Hematopoietic multipotent progenitor cell (in vitro differentiated cells): Measurements from ENCODE around the gene SH2B2. TPM values are rescaled to one million over a fixed set of nuclear protein-coding genes. Genes with fewer than 3 reads are reported as not detected.

Experiments used
- DNase-seq, 3 donors: peaks; one replicate each; pipeline ENCODE4 v3.0.0-alpha.2; 2011 to 2015; ENCODE audit warnings: low read depth in 2 of 3, low spot score in 2 of 3
- total RNA-seq: library from RNA; depleted of rRNA; stranded (reverse); fragments of >200 nt; gene quantifications from one replicate; pipeline ENCODE4 v1.2.3, GENCODE V29; 2012

SH2B2 gene
- total RNA-seq: 6.2 TPM

GRCh38 chr7:102286237-102287110 lies at the start of gene SH2B2:
SH2B2 (plus strand) TSS chr7:102286868; CDS start chr7:102300551, 13,683 bp downstream.
- DNase-seq: peak; percentile 40 to 77 (median 75)

DNA sequence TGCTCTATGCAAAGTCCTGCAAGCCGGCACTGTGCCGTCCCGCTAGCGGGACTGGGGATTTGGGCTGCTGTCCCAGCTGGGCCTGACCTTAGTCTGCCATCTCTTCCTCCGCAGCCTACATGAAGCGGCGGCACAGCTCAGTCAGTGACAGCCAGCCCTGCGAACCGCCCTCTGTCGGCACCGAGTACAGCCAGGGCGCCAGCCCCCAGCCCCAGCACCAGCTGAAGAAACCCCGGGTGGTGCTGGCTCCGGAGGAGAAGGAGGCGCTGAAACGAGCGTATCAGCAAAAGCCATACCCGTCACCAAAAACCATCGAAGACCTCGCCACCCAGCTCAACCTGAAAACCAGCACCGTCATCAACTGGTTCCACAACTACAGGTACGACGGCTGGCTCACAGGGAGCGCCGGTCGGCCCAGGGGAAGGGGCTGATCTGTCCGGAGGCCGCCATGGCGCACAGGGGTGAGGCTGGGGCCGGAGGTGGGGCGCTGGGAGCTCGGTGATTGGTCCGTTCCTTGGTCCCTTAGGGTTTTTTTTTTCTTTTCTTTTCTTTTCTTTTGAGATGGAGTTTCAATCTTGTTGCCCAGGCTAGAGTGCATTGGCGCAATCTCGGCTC lies 47.4 kb upstream of the SH2B2 start:
- no peak for DNase-seq

DNA sequence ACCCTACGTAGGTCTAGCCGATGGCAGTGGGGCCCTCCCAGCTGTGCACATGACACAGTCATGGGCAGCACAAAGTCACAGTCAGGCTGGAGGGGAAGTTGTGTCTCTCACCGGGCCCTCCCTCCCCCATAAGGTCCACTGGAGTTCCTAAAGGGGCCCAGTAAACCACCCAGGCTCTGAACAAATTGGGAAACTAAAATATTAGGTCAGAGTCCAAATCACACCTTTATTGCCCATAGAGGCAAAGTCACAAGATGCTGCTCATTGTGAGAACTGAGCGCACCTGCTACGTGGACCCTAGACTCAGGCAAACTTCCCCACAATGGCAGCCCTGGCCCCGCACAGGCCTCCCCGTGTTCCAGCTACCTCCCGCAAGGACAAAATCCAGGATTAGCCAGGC lies 45.2 kb upstream of the SH2B2 start:
- no peak for DNase-seq

- DNase-seq: no peak
Observed at GRCh38 chr7:102244601-102245000, 42.1 kb upstream of the SH2B2 start.

DNA sequence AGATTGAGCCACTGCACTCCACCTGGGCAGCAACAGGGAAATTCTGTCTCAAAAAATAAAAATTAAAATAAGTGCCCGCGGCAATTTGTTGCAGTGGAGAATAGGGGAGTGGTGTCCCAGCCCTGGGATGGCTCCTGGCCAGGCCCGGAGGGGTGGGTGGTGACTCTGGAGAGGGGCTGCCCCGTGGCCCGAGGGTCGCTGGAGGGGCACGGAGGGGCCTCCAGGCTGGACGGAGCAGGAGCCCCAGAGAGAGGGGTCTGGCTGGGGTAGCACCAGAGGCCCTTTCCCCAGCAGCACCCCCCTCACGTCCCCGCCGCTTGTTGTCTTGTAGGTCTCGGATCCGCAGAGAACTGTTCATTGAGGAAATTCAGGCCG lies 38.6 kb upstream of the SH2B2 start:
- no peak for DNase-seq

GRCh38 chr7:102248456-102249395 lies 37.9 kb upstream of the SH2B2 start:
- no peak for DNase-seq

DNA sequence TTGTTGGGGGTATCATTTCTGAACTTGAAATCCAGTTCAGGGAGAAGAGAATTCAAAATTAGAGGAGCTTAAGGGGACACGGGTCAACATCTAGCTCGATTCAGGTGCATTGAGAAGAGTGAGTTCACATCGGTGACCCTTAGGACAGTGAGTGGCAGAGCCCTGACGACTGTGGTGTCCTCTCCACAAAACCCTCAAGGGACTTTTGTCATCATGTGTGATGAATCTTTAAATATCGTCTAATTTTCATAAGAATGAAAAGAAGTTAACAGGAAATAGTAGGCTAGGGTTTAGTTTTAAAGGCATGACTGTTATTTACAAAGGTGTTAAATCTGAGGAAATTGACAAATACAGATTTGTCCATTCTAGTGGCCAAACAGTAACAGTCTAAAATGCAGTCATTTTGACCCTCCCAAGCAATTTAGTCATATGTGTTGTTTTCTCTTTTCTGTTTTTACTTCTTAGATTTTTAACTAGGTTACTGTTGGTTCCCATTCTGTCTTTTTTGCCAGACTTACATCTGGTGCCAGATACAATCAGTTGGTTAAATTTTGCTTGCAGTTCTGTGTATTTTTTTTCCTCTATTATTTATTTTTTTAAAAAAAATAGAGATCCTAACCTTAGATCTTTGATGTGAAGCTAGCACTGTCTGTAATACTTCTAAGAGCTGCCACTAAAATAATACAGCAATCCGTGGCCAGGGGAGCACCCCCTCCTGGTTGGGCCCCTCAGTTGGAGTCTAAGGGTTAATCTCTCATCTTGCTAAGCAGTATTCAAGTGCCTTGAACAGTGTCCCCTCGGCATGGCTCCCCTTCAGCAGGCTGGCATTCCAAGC lies 34.9 kb upstream of the SH2B2 start:
- no peak for DNase-seq

- no peak for DNase-seq
Observed at GRCh38 chr7:102252366-102252982, 34.2 kb upstream of the SH2B2 start.

- no peak for DNase-seq
Observed at GRCh38 chr7:102253066-102253972, 33.3 kb upstream of the SH2B2 start.

DNA sequence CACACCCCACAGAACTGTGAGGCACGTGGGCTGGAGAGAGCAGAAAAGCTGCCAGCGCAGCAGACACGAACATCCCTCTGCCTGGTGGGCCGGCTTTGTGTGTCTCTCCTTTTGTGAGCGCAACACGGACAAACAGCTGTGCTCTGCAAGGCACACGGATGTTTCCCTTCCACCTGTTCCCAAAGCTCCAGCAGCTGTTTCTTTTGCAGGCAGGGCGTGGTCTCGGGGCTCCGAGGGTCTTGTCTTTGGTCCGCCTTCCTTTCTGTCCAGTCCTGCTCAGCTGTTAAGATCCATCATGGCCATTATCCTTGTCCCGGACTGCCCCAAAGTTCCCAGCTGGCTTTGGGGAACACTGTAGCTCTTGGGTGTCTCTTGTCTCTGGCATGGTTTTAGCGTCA lies 32.7 kb upstream of the SH2B2 start:
- no peak for DNase-seq

- no peak for DNase-seq
Observed at GRCh38 chr7:102254521-102254920, 32.1 kb upstream of the SH2B2 start.

DNA sequence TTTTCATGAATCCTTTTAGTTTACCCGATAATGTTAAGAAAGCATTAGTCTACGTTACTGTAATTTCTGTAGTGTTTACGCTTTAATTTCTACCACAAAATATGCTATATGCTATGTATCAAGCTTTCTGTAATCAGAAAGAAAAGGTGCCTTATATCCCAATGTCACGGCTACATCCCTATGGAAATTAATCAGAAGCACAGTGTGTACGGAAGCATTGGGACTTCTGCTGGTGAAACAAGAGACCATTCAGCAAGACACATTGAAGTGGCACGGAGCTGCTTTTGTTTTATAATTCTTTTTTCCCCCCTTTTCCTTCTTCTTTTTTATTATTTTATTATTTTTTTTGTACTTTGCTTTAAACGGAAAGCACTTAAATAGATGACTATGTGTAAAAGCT lies 31.2 kb upstream of the SH2B2 start:
- DNase-seq: no peak

DNA sequence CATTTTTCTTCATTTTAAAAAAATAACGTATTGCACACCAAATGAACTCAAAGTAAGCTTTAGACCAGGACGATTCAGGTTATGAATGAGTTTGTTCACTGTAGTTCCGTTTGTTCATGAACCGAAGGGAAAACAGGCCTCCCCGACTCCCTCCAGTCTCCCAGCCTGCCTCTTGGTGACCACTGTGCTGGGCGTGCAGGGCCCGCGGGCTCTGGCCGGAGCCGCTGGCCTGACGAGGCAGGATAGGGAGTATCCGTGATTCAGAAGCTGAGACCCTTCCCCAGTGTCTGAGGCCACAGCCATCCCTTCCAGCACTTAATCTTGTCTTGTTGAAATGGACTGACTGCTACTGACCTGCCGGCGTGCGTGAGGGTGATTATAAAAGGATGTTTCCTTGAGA lies 30.8 kb upstream of the SH2B2 start:
- no peak for DNase-seq

GRCh38 chr7:102258073-102258748 lies 28.5 kb upstream of the SH2B2 start:
- DNase-seq: no peak

- DNase-seq: no peak
Observed at GRCh38 chr7:102258749-102259107, 27.9 kb upstream of the SH2B2 start.

- no peak for DNase-seq
Observed at GRCh38 chr7:102260856-102261255, 25.8 kb upstream of the SH2B2 start.

GRCh38 chr7:102261451-102261850 lies 25.2 kb upstream of the SH2B2 start:
- no peak for DNase-seq

GRCh38 chr7:102262546-102262945 lies 24.1 kb upstream of the SH2B2 start:
- no peak for DNase-seq
